Fibroblast of pulmonary artery (primary cell): Measurements from ENCODE around the gene TSKS.

Experiments used
- DNase-seq: peaks from one replicate; pipeline ENCODE4 v3.0.0-alpha.2; 2010; ENCODE audit warnings: low read depth
- H3K4me3 ChIP-seq: replicated peaks from 2 replicates; pipeline ENCODE4 v1.5.1; 2011; ENCODE audit warnings: low read depth, mild to moderate bottlenecking, control low read depth, low read length, moderate library complexity
- CTCF ChIP-seq: IDR thresholded peaks from 2 replicates; pipeline ENCODE4 v1.5.1; 2011; ENCODE audit warnings: mild to moderate bottlenecking, control low read depth, low read length, inconsistent platforms; ENCODE audit errors: missing control alignments

The TSKS gene

GRCh38 chr19:49801966-49802661 is 39.0 kb upstream of the TSKS start:
- peak overlapping the region; percentile 43 for H3K4me3 ChIP-seq
- peak; percentile 49 for TF ChIP-seq CTCF

DNA sequence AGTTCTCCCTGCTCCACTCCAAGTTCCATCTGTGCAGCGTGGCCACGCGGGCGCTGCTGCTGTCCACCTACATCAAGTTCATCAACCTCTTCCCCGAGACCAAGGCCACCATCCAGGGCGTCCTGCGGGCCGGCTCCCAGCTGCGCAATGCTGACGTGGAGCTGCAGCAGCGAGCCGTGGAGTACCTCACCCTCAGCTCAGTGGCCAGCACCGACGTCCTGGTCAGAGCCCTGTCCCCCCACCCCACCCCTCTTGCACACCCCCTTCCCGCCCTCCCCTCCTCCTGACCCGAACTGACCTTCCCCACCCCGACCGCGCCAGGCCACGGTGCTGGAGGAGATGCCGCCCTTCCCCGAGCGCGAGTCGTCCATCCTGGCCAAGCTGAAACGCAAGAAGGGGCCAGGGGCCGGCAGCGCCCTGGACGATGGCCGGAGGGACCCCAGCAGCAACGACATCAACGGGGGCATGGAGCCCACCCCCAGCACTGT is 38.3 kb upstream of the TSKS start:
- no peak for TF ChIP-seq CTCF
- H3K4me3 ChIP-seq, result no peak overlapping the region
- DNase-seq, result no peak

More at GRCh38 chr19:49801966-49802661, 39.0 kb upstream of the TSKS start:
- peak; percentile 90 for DNase-seq

DNA sequence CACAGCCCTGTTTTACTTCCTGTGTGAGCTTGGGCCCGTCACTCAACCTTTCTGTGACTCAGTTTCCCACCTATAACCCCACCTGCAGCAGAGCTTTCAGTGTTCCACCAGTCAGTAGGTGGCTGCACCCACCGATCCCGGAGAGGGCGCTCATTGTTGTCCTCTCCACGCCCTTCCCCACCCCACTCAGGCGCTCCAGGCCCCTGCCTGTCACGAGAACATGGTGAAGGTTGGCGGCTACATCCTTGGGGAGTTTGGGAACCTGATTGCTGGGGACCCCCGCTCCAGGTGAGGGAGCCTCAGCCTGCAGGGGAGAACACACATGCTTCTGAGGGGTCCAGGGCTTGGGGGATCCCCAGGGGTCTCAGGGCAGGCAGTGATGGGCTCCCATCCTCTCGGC is 37.7 kb upstream of the TSKS start:
- no peak for DNase-seq
- no peak for TF ChIP-seq CTCF
- H3K4me3 ChIP-seq, result no peak overlapping the region

GRCh38 chr19:49799798-49800376 is 36.8 kb upstream of the TSKS start:
- DNase-seq, result no peak
- peak; percentile 9 for TF ChIP-seq CTCF
- H3K4me3 ChIP-seq, result no peak overlapping the region

- TF ChIP-seq CTCF, result no peak
- no peak overlapping the region for H3K4me3 ChIP-seq
- no peak for DNase-seq
Measured at GRCh38 chr19:49799271-49799797, 36.2 kb upstream of the TSKS start.

- DNase-seq, result no peak
- H3K4me3 ChIP-seq, result no peak overlapping the region
- no peak for TF ChIP-seq CTCF
Measured at GRCh38 chr19:49798574-49798973, 35.5 kb upstream of the TSKS start.
